Panc1 (cell line): Measurements from ENCODE around the gene TBKBP1.

ENCODE experiments used
- POLR2AphosphoS5 ChIP-seq: IDR thresholded peaks from 2 replicates; pipeline ENCODE4 v1.6.1; 2012; ENCODE audit warnings: mild to moderate bottlenecking, low read depth, low read length, moderate library complexity
- SIN3A ChIP-seq: IDR thresholded peaks from 2 replicates; pipeline ENCODE4 v1.6.1; 2012; ENCODE audit warnings: low read depth, mild to moderate bottlenecking, low read length, moderate library complexity, borderline replicate concordance; ENCODE audit not compliant: insufficient read depth
- TCF7L2 ChIP-seq: IDR thresholded peaks from 2 replicates; pipeline ENCODE4 v1.6.1; 2011; ENCODE audit warnings: mild to moderate bottlenecking, low read depth, low read length, inconsistent platforms
- TF ChIP-seq, protein P1 (sequence below): fragments of 450-650 bp; IDR thresholded peaks from 2 replicates; pipeline ENCODE4 v1.5.1; 2017; ENCODE audit warnings: mild to moderate bottlenecking

DNA sequence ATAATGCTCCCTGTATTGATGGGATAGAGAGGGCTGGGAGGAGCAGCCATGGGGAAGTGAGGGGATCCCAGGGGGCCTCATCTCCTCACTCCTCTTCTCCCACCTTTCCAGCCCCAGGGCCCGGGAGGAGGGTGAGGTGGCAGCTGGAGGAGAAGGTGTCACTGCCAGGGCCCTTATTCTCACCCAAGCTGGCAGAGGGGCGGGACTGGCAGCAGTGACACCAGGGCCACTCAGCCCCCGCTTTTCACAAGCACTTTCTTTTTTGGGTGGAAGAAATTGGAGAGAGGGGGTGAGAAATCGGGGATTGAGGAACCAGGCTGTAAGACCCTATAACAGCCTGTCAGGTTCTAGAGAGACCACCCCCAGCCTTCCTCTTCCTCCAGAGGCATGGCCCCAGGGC, 36.7 kb downstream of the TBKBP1 start:
- TF ChIP-seq, protein P1, sequence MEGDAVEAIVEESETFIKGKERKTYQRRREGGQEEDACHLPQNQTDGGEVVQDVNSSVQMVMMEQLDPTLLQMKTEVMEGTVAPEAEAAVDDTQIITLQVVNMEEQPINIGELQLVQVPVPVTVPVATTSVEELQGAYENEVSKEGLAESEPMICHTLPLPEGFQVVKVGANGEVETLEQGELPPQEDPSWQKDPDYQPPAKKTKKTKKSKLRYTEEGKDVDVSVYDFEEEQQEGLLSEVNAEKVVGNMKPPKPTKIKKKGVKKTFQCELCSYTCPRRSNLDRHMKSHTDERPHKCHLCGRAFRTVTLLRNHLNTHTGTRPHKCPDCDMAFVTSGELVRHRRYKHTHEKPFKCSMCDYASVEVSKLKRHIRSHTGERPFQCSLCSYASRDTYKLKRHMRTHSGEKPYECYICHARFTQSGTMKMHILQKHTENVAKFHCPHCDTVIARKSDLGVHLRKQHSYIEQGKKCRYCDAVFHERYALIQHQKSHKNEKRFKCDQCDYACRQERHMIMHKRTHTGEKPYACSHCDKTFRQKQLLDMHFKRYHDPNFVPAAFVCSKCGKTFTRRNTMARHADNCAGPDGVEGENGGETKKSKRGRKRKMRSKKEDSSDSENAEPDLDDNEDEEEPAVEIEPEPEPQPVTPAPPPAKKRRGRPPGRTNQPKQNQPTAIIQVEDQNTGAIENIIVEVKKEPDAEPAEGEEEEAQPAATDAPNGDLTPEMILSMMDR, result no peak
- TF ChIP-seq TCF7L2 (no peak), SIN3A (no peak), POLR2AphosphoS5 (no peak)
